GM19468 (cell line): Measurements from ENCODE around the gene FBL.
A peak's percentile ranks its signal among the peaks of the same experiment; 100 is the strongest.

Experiments used
- ATAC-seq: cut with Tn5 transposase; IDR thresholded peaks from one replicate; pipeline ENCODE4 v1.9.1; 2021; ENCODE audit warnings: mild to moderate bottlenecking, moderate library complexity, moderate number of reproducible peaks; ENCODE audit not compliant: unreplicated experiment; ENCODE audit errors: extremely low read depth

Gene FBL

GRCh38 chr19:39845172-39845571 is 1.0 kb downstream of the FBL start:
- ATAC-seq = no peak

- ATAC-seq = no peak
Measured at GRCh38 chr19:39843919-39844793, 2.0 kb downstream of the FBL start.

- no peak for ATAC-seq
Measured at GRCh38 chr19:39842693-39843435, 3.3 kb downstream of the FBL start.

- no peak for ATAC-seq
Measured at GRCh38 chr19:39841041-39841440, 5.1 kb downstream of the FBL start.

- no peak for ATAC-seq
Measured at GRCh38 chr19:39840492-39840891, 5.7 kb downstream of the FBL start.

- no peak for ATAC-seq
Measured at GRCh38 chr19:39839678-39840327, 6.4 kb downstream of the FBL start.

- ATAC-seq = no peak
Measured at GRCh38 chr19:39838569-39838968, 7.6 kb downstream of the FBL start.

- no peak for ATAC-seq
Measured at GRCh38 chr19:39837978-39838377, 8.2 kb downstream of the FBL start.

- ATAC-seq = no peak
Measured at GRCh38 chr19:39834287-39834841, 11.8 kb downstream of the FBL start.

- ATAC-seq = peak; percentile 52
Measured at GRCh38 chr19:39833464-39834286, 12.5 kb downstream of the FBL start, which contains the start of gene DYRK1B. Gene DYRK1B, minus strand, starts transcription at chr19:39834162. Its CDS starts 2,295 bp downstream, at chr19:39831867.

GRCh38 chr19:39833160-39833463 is 13.1 kb downstream of the FBL start:
- no peak for ATAC-seq

- no peak for ATAC-seq
Measured at GRCh38 chr19:39832341-39833083, 13.7 kb downstream of the FBL start.

GRCh38 chr19:39831679-39832078 is 14.5 kb downstream of the FBL start:
- no peak for ATAC-seq

GRCh38 chr19:39830847-39831246 is 15.3 kb downstream of the FBL start:
- no peak for ATAC-seq

- no peak for ATAC-seq
Measured at GRCh38 chr19:39830406-39830805, 15.8 kb downstream of the FBL start.

- no peak for ATAC-seq
Measured at GRCh38 chr19:39829702-39830275, 16.4 kb downstream of the FBL start.

GRCh38 chr19:39828654-39829032 is 17.5 kb downstream of the FBL start:
- ATAC-seq = no peak

GRCh38 chr19:39828015-39828653 is 18.0 kb downstream of the FBL start:
- no peak for ATAC-seq
